ENCODE results near the gene ITPKC. TPM values are rescaled to one million over a fixed set of nuclear protein-coding genes. Genes with fewer than 3 reads are reported as not detected.

ITPKC gene
- total RNA-seq, 2 donors from 2014 or later = 40.8 to 44.5 TPM

GRCh38 chr19:40681039-40681438 lies 35.9 kb upstream of the ITPKC start:
- Histone ChIP-seq H3K27ac (no peak overlapping the region), H3K27me3 (replicated peaks; ENCODE audit: insufficient read depth) (no peaks in the 10 kb centered on the region), H3K36me3 (peaks cover 0 to 8% of the 10 kb centered on the region in 2 donors), H3K9me3 (no peaks in the 10 kb centered on the region), H3K4me1 (replicated peaks) (no peaks in the 10 kb centered on the region), H3K4me3 (no peak overlapping the region)
- no peak for DNase-seq (ENCODE audit: low spot score)
- WGBS = 90% methylated on average over 4 of the region's 4 CpGs
- intact Hi-C loops (cut with DNase I) = no loop called here
- no peak for TF ChIP-seq CTCF (IDR thresholded peaks at IDR 0.05)
- no peak for TF ChIP-seq POLR2AphosphoS5 (IDR thresholded peaks at IDR 0.05)
- TF ChIP-seq POLR2A (IDR thresholded peaks at IDR 0.05) = no peak

DNA sequence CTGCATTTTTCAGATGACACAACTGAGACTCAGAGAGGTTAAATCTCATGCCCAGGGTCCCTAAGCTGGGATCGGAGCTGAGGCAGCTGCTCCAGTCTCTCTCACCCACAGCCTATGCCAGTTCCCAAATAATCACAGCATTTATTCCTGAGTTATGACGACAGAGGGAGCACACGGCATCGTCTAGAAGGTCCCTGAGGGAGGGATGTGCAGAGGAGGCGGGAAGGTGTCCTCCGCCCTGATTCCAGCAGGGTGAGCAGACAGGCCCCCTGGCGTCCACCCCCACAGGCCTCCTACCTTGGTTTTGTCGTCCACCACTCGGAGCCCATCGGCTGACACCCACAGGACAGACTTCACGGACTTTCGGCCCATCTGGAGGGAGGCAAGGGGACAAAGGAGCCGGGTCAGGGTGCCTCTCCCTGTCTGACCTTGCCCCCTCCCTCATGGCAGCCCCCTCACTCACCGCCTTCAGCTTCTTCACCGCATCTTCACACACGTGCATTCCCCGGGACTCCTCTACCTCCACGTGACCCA lies 34.4 kb upstream of the ITPKC start:
- Histone ChIP-seq H3K4me3 (no peak overlapping the region), H3K4me1 (replicated peaks) (no peaks in the 10 kb centered on the region), H3K27ac (no peak overlapping the region), H3K9me3 (no peaks in the 10 kb centered on the region), H3K36me3 (peaks cover 0 to 5% of the 10 kb centered on the region in 2 donors), H3K27me3 (replicated peaks; ENCODE audit: insufficient read depth) (no peaks in the 10 kb centered on the region)
- DNase-seq (ENCODE audit: low spot score) = no peak
- 87% methylated on average over 18 of the region's 18 CpGs for WGBS
- no peak for TF ChIP-seq POLR2AphosphoS5 (IDR thresholded peaks at IDR 0.05)
- TF ChIP-seq POLR2A (IDR thresholded peaks at IDR 0.05) = no peak
- TF ChIP-seq CTCF (IDR thresholded peaks at IDR 0.05) = no peak
- intact Hi-C loops (cut with DNase I) = no loop called here

DNA sequence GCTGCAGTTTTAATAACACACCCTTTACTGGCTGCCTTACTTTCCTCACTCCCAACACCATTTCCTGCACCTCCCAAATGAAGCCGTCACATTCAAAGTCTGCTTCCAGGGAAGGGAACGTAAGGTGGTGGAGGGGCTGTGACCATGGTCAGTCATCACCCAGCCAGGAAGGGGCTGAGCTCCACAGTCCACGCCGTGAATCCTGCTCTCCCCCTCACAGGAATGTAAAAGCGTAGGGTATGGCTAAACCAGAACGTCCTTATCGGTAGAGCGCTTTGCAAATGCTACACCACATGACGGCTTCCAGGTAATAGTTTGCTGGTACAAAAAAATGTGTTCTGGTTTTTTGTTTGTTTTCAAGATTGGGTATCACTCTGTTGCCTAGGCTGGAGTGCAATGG lies 33.5 kb upstream of the ITPKC start:
- Histone ChIP-seq H3K27ac (no peak overlapping the region), H3K4me1 (replicated peaks) (peaks cover 4% of the 10 kb centered on the region), H3K27me3 (replicated peaks; ENCODE audit: insufficient read depth) (no peaks in the 10 kb centered on the region), H3K9me3 (no peaks in the 10 kb centered on the region), H3K4me3 (no peak overlapping the region), H3K36me3 (peaks cover 0 to 5% of the 10 kb centered on the region in 2 donors)
- TF ChIP-seq POLR2A (IDR thresholded peaks at IDR 0.05) = no peak
- no peak for TF ChIP-seq POLR2AphosphoS5 (IDR thresholded peaks at IDR 0.05)
- no peak for TF ChIP-seq CTCF (IDR thresholded peaks at IDR 0.05)
- 96% methylated on average over 9 of the region's 9 CpGs for WGBS
- intact Hi-C loops (cut with DNase I) = no loop called here
- no peak for DNase-seq (ENCODE audit: low spot score)

GRCh38 chr19:40684280-40684679 lies 32.6 kb upstream of the ITPKC start:
- H3K4me1 ChIP-seq (replicated peaks) = peaks cover 5% of the 10 kb centered on the region
- intact Hi-C loops (cut with DNase I) = no loop called here
- peaks cover 0 to 5% of the 10 kb centered on the region in 2 donors for H3K36me3 ChIP-seq
- H3K27ac ChIP-seq = no peak overlapping the region
- no peak for DNase-seq (ENCODE audit: low spot score)
- H3K27me3 ChIP-seq (replicated peaks; ENCODE audit: insufficient read depth) = no peaks in the 10 kb centered on the region
- 95% methylated on average over 32 of the region's 32 CpGs for WGBS
- TF ChIP-seq CTCF (IDR thresholded peaks at IDR 0.05) = no peak
- no peak for TF ChIP-seq POLR2AphosphoS5 (IDR thresholded peaks at IDR 0.05)
- TF ChIP-seq POLR2A (IDR thresholded peaks at IDR 0.05) = no peak
- no peaks in the 10 kb centered on the region for H3K9me3 ChIP-seq
- H3K4me3 ChIP-seq = no peak overlapping the region

DNA sequence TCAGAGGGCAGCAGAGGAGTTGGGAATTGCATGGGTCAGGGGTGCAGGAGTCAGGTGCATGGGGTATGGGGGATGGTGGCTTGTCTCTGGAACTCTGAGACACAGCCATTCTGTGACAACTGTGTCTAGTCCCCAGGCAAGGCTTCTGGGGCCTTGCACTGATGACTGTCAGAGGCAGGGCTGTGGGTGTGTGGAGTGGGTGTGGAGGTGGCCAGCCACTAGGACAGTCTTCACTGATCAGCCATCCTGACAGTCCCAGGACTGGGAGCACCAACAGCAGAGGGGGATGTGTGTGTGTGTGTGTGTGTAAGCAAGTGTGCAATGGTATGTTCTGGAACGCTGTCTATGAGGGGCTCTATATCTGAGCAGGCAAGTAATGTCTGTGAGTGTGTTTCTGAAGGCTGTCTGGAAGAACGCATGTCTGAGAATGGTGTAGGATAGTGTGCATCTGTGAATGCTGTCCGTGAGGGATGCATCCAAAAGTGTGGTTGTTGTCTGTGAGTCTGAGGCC lies 31.8 kb upstream of the ITPKC start:
- WGBS = 89% methylated on average over 3 of the region's 3 CpGs
- no peak for DNase-seq (ENCODE audit: low spot score)
- Histone ChIP-seq H3K27me3 (replicated peaks; ENCODE audit: insufficient read depth) (no peaks in the 10 kb centered on the region), H3K36me3 (peaks cover 0 to 4% of the 10 kb centered on the region in 2 donors), H3K4me1 (replicated peaks) (peaks cover 13% of the 10 kb centered on the region), H3K9me3 (no peaks in the 10 kb centered on the region), H3K4me3 (no peak overlapping the region), H3K27ac (no peak overlapping the region)
- TF ChIP-seq CTCF (IDR thresholded peaks at IDR 0.05) (no peak), POLR2AphosphoS5 (IDR thresholded peaks at IDR 0.05) (no peak), POLR2A (IDR thresholded peaks at IDR 0.05) (no peak)
- intact Hi-C loops (cut with DNase I) = no loop called here

Data from prostate gland (tissue), 2 donors.